KMS-11 (cell line): ENCODE results near the gene PRCC.

ENCODE experiments used
- H2AFZ ChIP-seq: fragments of 200-600 bp; sonication (generic); 2 replicates; pipeline ENCODE4 v1.6.1; 2016; ENCODE audit warnings: antibody characterized with exemption, mixed run types, low read depth
- H3K27ac ChIP-seq: fragments of 200-600 bp; sonication (generic); 2 replicates; pipeline ENCODE4 v1.6.1; 2016; ENCODE audit warnings: mild to moderate bottlenecking, mixed run types
- H3K27me3 ChIP-seq: fragments of 200-600 bp; sonication (generic); 2 replicates; pipeline ENCODE4 v1.6.1; 2017; ENCODE audit warnings: mild to moderate bottlenecking, low read depth, mixed run types, moderate library complexity; ENCODE audit not compliant: insufficient read depth
- H3K36me3 ChIP-seq: fragments of 200-600 bp; sonication (generic); 2 replicates; pipeline ENCODE4 v1.6.1; 2017; ENCODE audit warnings: mild to moderate bottlenecking, mixed run types; ENCODE audit not compliant: insufficient read depth
- H3K4me1 ChIP-seq: fragments of 200-600 bp; sonication (generic); 2 replicates; pipeline ENCODE4 v1.6.1; 2016; ENCODE audit warnings: mild to moderate bottlenecking, low read depth, mixed run types; ENCODE audit not compliant: poor library complexity, severe bottlenecking
- H3K4me2 ChIP-seq: fragments of 200-600 bp; sonication (generic); 2 replicates; pipeline ENCODE4 v1.7.0; 2016; ENCODE audit warnings: mild to moderate bottlenecking, mixed run types
- H3K4me3 ChIP-seq: fragments of 200-600 bp; sonication (generic); IDR thresholded peaks from 2 replicates; pipeline ENCODE4 v1.6.1; 2017; ENCODE audit warnings: low read depth, low read length, mixed read lengths; ENCODE audit not compliant: insufficient read depth
- H3K79me2 ChIP-seq: fragments of 200-600 bp; sonication (generic); 2 replicates; pipeline ENCODE4 v1.6.1; 2016; ENCODE audit warnings: low read depth, mixed run types; ENCODE audit not compliant: insufficient read depth
- H3K9ac ChIP-seq: fragments of 200-600 bp; sonication (generic); 2 replicates; pipeline ENCODE4 v1.6.1; 2016; ENCODE audit warnings: mild to moderate bottlenecking, mixed run types
- H4K20me1 ChIP-seq: fragments of 200-600 bp; sonication (generic); 2 replicates; pipeline ENCODE4 v1.6.1; 2016; ENCODE audit warnings: mild to moderate bottlenecking, mixed run types; ENCODE audit not compliant: insufficient read depth
- TF ChIP-seq, protein P1 (sequence below): fragments of 200-600 bp; sonication (generic); conservative IDR thresholded peaks from 2 replicates; pipeline ENCODE4 v1.6.1; 2017; ENCODE audit warnings: low read depth, mild to moderate bottlenecking, antibody characterized with exemption, low read length, moderate library complexity, mixed read lengths

Gene PRCC

GRCh38 chr1:156740741-156741480, 26.4 kb upstream of the PRCC start, which contains the start of gene MRPL24:
MRPL24 (minus strand) TSS chr1:156741088; CDS start chr1:156738704, 2,384 bp downstream.
- H3K27ac ChIP-seq: peak within 1 kb of the TSS; percentile 72
- H3K27me3 ChIP-seq: no peaks in the 10 kb centered on the region
- peak within 1 kb of the TSS; percentile 62 for H2AFZ ChIP-seq
- H3K79me2 ChIP-seq: peaks cover 52% of the 10 kb centered on the region
- peaks cover 5% of the 10 kb centered on the region; the same call in 1 of the 2 replicates for H4K20me1 ChIP-seq
- no peaks in the 10 kb centered on the region; the same call in 1 of the 2 replicates for H3K36me3 ChIP-seq
- TF ChIP-seq, protein P1, sequence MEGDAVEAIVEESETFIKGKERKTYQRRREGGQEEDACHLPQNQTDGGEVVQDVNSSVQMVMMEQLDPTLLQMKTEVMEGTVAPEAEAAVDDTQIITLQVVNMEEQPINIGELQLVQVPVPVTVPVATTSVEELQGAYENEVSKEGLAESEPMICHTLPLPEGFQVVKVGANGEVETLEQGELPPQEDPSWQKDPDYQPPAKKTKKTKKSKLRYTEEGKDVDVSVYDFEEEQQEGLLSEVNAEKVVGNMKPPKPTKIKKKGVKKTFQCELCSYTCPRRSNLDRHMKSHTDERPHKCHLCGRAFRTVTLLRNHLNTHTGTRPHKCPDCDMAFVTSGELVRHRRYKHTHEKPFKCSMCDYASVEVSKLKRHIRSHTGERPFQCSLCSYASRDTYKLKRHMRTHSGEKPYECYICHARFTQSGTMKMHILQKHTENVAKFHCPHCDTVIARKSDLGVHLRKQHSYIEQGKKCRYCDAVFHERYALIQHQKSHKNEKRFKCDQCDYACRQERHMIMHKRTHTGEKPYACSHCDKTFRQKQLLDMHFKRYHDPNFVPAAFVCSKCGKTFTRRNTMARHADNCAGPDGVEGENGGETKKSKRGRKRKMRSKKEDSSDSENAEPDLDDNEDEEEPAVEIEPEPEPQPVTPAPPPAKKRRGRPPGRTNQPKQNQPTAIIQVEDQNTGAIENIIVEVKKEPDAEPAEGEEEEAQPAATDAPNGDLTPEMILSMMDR: no peak; the same call in 1 of the 2 replicates
- H3K9ac ChIP-seq: peak within 1 kb of the TSS; percentile 83
- H3K4me1 ChIP-seq: peaks cover 55% of the 10 kb centered on the region
- H3K4me2 ChIP-seq: peak within 1 kb of the TSS; percentile 81
- H3K4me3 ChIP-seq: peak within 1 kb of the TSS; percentile 99

DNA sequence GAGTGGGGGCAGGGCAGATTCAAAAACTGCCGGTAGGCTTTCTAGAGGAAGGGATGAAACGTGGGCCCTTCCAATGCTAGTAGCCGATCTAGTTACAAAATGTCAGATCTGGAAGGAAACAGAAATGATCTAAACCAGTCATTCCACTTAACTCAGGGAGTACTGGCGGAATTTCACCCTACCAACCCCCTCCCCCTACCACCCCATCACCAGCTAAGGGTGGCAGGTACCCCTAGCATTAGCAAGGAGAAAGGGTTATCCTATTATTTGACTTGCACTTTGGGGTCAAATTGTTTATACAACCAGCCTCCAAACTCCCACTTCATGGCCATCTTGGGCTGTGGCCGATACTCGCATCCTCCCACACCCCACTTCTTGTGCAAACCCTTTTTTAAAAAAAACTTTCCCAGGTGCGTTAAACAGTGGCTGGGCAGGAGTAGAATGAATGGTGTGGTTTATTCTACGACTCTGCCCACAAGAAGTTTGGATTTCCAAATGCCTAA, 25.8 kb upstream of the PRCC start:
- no peaks in the 10 kb centered on the region; the same call in 1 of the 2 replicates for H3K36me3 ChIP-seq
- H3K27me3 ChIP-seq: no peaks in the 10 kb centered on the region
- peaks cover 11% of the 10 kb centered on the region; the same call in 1 of the 2 replicates for H4K20me1 ChIP-seq
- peaks cover 58% of the 10 kb centered on the region for H3K79me2 ChIP-seq
- no peak overlapping the region; the same call in 1 of the 2 replicates for H2AFZ ChIP-seq
- H3K4me1 ChIP-seq: peaks cover 61% of the 10 kb centered on the region
- TF ChIP-seq, protein P1: no peak
- H3K27ac ChIP-seq: peak overlapping the region; percentile 72
- peak overlapping the region; percentile 74 for H3K4me2 ChIP-seq
- H3K9ac ChIP-seq: peak overlapping the region; percentile 83; the same call in 1 of the 2 replicates
- H3K4me3 ChIP-seq: peak overlapping the region; percentile 81

- H3K27ac ChIP-seq: peak overlapping the region; percentile 72
These were observed 25.3 kb upstream of the PRCC start for GRCh38 chr1:156742017-156742416.

DNA sequence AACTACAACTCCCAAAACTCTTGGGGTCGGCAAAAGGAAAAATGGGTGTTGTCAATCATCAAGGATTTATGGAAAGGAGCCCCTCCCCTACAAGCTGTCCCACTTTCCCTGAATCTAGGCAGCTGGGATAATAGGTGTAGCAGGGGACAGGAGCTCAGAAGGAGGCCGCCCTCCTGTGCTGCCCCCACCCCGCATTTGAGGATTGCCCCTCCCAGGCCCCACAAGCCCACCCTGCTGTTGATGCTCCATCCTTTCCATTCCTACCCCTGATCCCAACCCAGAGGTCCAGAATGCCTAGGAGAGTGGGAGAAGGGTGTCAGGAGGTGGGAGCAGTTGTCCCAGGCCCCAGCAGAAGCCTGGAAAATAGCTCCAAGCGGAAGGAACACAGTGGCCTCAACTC, 24.5 kb upstream of the PRCC start:
- Histone ChIP-seq H3K4me2 (peak overlapping the region; percentile 74), H3K36me3 (no peaks in the 10 kb centered on the region; the same call in 1 of the 2 replicates), H3K4me1 (peaks cover 71% of the 10 kb centered on the region), H3K27me3 (no peaks in the 10 kb centered on the region), H3K9ac (no peak overlapping the region), H4K20me1 (peaks cover 11% of the 10 kb centered on the region; the same call in 1 of the 2 replicates), H3K4me3 (no peak overlapping the region), H3K79me2 (peaks cover 70% of the 10 kb centered on the region), H3K27ac (peak overlapping the region; percentile 72; the same call in 1 of the 2 replicates), H2AFZ (no peak overlapping the region)
- TF ChIP-seq, protein P1: no peak

More at GRCh38 chr1:156742017-156742416, 25.3 kb upstream of the PRCC start:
- TF ChIP-seq, protein P1: no peak
- Histone ChIP-seq H3K4me1 (peaks cover 65% of the 10 kb centered on the region), H3K79me2 (peaks cover 63% of the 10 kb centered on the region), H3K27me3 (no peaks in the 10 kb centered on the region), H3K4me2 (peak overlapping the region; percentile 74), H4K20me1 (peaks cover 11% of the 10 kb centered on the region; the same call in 1 of the 2 replicates), H3K9ac (peak overlapping the region; percentile 83; the same call in 1 of the 2 replicates), H2AFZ (no peak overlapping the region), H3K36me3 (no peaks in the 10 kb centered on the region; the same call in 1 of the 2 replicates), H3K4me3 (peak overlapping the region; percentile 41)
